ENCODE data around the gene RTP3.

The RTP3 gene

GRCh38 chr3:46497556-46498265, at the start of gene RTP3:
Gene RTP3 (plus strand): TSS chr3:46497976. CDS start chr3:46498063, 87 bp downstream.
- in situ Hi-C loops (cut with HindIII; ENCODE audit: low sequenced_read_pairs) = no loop called here

- in situ Hi-C loops (cut with HindIII; ENCODE audit: low sequenced_read_pairs) = no loop called here
Measured at GRCh38 chr3:46448721-46449120, 49.1 kb upstream of the RTP3 start.

DNA sequence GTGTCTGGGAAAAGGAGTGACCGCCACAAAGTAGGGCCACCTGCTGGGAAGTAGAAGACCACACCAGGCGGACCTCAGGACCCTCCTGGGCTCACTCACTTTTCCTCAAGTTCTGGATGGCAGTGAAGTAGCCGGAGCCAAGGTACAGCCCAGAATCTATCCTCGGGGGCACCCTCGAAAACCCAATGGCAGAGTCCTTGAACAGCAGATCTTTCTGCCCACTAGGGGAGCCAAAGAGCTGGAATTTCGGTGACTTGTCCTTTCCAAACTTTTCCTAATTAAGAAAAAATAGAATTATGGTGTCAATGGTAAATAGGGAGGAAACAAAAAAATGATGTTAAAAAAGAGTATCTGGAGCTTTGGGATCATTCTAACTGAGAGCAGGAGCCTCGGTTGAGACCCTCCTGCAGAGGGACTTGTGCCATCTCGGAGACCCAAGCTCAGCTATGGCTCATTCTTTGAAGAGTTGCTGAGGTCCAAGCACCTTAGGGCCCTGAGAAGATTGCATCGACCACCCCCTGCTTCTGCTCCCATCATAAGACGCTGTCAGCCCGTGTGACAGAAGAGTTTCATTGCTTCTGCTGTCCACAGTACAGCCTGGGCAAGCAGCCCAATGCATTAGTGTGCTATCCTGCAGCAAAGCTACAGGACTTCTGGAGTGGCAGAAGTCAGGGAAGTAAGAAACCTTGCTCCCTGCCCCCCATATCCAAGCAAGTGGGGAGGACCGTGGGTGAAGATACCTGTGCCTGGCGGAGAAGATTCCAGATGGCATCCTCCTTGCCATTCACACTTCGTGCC, 47.8 kb upstream of the RTP3 start:
- in situ Hi-C loops (cut with HindIII; ENCODE audit: low sequenced_read_pairs) = no loop called here

DNA sequence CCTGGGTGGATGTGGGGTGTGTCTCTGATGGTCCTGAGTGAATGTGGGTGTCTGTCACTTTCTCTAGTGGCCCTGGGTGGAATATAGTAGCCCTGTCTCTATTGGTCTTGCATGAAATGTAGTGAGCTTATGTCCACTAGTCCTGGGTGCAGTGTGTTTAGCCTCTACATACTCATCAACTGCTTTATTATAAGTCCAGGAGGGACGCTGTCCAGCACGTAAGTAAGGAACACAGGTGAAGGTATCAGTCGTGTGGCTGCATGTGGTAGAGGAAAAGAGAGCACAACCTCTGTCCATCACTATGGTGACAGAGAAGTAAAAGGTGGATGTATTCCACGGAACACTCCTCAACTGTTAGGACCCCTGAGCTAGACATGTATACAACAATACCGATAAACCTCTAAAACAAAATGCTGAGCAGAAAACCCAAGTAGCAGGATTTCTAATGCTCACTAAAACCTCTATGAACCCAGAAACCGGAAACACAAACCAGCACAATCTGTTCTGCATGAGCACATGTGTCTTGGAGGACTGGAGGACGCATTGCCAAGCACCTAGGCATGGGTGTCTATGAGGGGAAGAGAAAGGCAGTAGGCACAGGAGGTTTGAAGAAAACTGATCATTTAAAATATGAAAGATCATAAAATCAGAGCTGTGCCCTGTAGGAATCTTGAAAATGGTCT, 44.1 kb upstream of the RTP3 start:
- in situ Hi-C loops (cut with HindIII; ENCODE audit: low sequenced_read_pairs) = no loop called here

DNA sequence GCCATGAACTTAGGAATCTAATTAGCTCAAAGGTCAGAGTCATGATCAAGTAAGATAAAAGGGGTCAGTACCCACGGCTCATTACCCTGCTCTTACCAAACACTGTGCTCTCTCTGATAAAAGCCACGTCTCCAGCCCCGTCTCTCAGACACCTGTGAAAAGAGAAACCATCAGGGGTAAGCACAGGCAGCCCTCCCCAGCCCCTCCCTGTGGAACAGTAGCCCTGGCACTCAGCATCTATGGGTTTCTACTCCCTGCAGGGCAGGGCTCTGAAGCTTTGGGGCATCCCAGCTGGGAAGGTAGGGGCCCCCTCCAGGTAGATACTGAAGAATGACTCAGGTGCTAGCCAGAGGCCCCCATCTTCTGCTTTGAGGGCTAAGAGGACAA, 43.6 kb upstream of the RTP3 start:
- in situ Hi-C loops (cut with HindIII; ENCODE audit: low sequenced_read_pairs) = no loop called here

- in situ Hi-C loops (cut with HindIII; ENCODE audit: low sequenced_read_pairs) = no loop called here
Measured at GRCh38 chr3:46454606-46455005, 43.2 kb upstream of the RTP3 start.

- in situ Hi-C loops (cut with HindIII; ENCODE audit: low sequenced_read_pairs) = no loop called here
Measured at GRCh38 chr3:46455231-46456115, 42.3 kb upstream of the RTP3 start.

DNA sequence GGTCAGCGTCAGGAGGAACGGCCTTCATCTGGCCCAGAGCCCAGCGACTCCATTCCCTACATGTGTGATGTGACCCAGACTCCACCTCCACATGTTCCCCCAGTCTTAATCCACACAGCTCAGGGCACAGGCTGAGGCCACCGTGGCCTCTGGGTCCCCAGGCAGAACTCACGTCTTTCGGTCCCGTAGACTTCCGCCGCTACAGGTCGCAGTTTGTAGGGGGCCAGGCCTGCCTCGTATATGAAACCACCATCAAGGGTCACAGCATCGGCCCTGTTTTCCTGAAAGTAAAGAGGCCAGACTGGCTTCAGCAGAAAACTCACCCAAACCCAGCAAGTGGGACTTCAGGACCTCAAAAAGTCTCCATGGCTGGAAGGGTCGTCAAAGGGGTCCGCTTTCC, 41.7 kb upstream of the RTP3 start:
- in situ Hi-C loops (cut with HindIII; ENCODE audit: low sequenced_read_pairs) = no loop called here

DNA sequence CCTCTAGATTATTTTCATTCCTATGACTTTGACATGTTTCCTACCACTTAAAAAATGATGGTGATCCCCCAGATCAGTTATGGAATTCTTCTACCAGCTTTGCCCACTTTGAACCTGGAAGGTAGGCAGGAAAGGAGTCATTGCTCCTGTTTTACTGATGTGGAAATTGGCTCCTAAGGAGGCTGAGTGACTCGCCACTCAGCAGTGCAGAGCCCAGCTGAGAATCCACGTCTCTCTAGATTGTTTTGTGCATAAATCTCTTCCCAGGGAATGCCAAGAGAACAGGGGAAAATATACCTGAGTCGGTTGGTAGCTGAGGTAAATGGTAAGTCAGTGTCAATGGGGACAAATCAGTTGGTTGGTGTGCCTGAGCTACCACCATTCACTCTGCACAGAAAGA, 37.7 kb upstream of the RTP3 start:
- in situ Hi-C loops (cut with HindIII; ENCODE audit: low sequenced_read_pairs) = no loop called here

GRCh38 chr3:46462111-46462510, 35.7 kb upstream of the RTP3 start:
- in situ Hi-C loops (cut with HindIII; ENCODE audit: low sequenced_read_pairs) = no loop called here

- in situ Hi-C loops (cut with HindIII; ENCODE audit: low sequenced_read_pairs) = no loop called here
Measured at GRCh38 chr3:46462511-46462910, 35.3 kb upstream of the RTP3 start.

- in situ Hi-C loops (cut with HindIII; ENCODE audit: low sequenced_read_pairs) = no loop called here
Measured at GRCh38 chr3:46463120-46463867, 34.5 kb upstream of the RTP3 start.

GRCh38 chr3:46463868-46464241, 33.9 kb upstream of the RTP3 start:
- in situ Hi-C loops (cut with HindIII; ENCODE audit: low sequenced_read_pairs) = no loop called here

DNA sequence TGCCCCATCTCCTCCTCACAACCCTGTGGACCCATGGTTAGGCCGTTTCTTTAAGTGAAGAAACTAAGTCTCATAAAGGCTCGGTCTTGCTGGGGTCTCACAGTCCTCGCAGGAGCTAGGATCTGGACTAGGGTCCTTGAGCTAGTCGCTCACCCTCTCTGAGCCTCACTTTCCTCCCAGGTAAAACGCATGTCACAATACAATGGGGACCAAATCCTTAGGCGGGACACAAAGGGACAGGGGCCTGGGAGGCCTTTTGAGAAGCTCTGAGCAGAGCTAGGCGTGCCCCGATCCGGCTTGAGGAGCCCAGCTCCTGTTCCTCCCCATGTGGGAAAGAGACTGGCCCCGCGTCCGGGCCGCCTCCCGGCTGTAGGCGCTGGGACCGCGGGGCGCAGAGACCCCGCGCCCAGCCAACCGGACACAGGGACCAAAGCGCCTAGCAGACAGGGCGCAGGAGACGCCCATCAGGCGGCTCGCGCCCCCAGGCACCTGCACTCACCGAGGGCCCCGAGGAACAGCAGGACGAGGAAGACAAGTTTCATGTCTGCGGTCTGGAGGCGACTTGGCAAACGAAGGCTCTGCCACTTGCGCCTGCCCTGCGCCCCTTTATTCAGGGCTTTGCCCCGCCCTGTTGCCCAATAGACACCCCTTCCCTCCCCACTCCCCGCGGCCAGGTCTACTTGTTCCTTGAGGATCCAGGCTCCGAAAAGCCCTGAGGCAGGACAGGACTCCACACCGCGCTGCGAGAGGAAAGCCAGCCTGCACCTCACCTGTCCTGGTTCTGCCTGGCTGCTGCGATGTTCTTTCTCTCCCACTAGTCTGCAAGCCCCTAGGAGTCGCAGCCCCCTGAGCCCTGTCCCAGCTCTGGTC, 33.2 kb upstream of the RTP3 start, which contains the start of gene LTF:
Gene LTF (minus strand): TSS at position 580 of the 870 bp plus-strand sequence. CDS start 38 bp downstream, at position 542.
- in situ Hi-C loops (cut with HindIII; ENCODE audit: low sequenced_read_pairs) = no loop called here

- in situ Hi-C loops (cut with HindIII; ENCODE audit: low sequenced_read_pairs) = no loop called here
Measured at GRCh38 chr3:46465196-46465520, 32.6 kb upstream of the RTP3 start.

GRCh38 chr3:46466273-46466672, 31.5 kb upstream of the RTP3 start:
- in situ Hi-C loops (cut with HindIII; ENCODE audit: low sequenced_read_pairs) = no loop called here

DNA sequence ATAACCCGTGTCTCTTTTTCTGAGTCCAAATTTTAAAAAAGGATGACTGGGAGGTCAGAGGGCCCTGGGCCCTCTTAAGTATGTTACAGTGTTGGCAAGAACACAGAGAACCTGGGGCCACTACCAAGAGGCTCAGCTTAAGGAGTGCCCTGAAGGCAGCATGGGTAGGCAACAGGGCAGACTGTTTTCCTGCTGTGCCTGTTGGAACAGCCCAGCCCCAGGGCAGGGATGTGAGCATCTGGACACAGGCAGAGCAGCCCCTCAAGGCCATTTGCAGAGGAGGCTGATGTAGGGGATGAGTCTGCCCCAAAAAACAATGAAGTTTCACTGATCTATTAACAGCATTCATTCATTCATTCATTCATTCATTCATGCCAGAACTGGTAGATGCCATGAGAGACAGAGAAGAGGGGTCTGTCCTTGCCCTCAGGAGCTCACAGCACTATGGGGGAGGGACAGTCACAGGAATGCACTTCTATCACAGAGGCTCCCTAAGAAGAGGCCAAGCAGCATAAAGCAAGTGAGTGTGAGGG, 30.8 kb upstream of the RTP3 start:
- in situ Hi-C loops (cut with HindIII; ENCODE audit: low sequenced_read_pairs) = no loop called here

- in situ Hi-C loops (cut with HindIII; ENCODE audit: low sequenced_read_pairs) = no loop called here
Measured at GRCh38 chr3:46467562-46467961, 30.2 kb upstream of the RTP3 start.
